K562 (cell line): Measurements from ENCODE around the gene MYMX. TPM values are rescaled to one million over a fixed set of nuclear protein-coding genes. Genes with fewer than 3 reads are reported as not detected.
A peak's percentile ranks its signal among the peaks of the same experiment; 100 is the strongest.

Experiments
- CCAR2 ChIP-seq: fragments of 200-400 bp; formaldehyde crosslinking; IDR thresholded peaks from 2 replicates; pipeline ENCODE4 v1.6.1; 2017; ENCODE audit warnings: mild to moderate bottlenecking, low read depth, low read length
- FOXM1 ChIP-seq, 2 experiments: fragments of 450-650 bp in 1 of 2; sonication (generic) in 1 of 2; formaldehyde crosslinking in 1 of 2; IDR thresholded peaks; 2 replicates each; pipeline versions ENCODE4 v1.6.1 to v1.9.0; 2017 to 2022; ENCODE audit warnings: low read depth in 2 of 2, mild to moderate bottlenecking in 2 of 2, missing genetic modification reagents in 1 of 2, moderate library complexity in 1 of 2
- GTF2F1 ChIP-seq: IDR thresholded peaks from 2 replicates; pipeline ENCODE4 v1.6.1; 2011; ENCODE audit warnings: low read depth, low read length, improper control_type of control experiment
- HNRNPLL ChIP-seq: fragments of 200-400 bp; formaldehyde crosslinking; IDR thresholded peaks from 2 replicates; pipeline ENCODE4 v1.6.1; 2017; ENCODE audit warnings: low read length, low read depth, mild to moderate bottlenecking; ENCODE audit not compliant: poor library complexity, severe bottlenecking
- MTA3 ChIP-seq: fragments of 450-650 bp; formaldehyde crosslinking; IDR thresholded peaks from 2 replicates; pipeline ENCODE4 v1.6.1; 2017; ENCODE audit warnings: mild to moderate bottlenecking, borderline replicate concordance
- NBN ChIP-seq: fragments of 450-650 bp; IDR thresholded peaks from 2 replicates; pipeline ENCODE4 v1.6.1; 2016; ENCODE audit warnings: low read depth, mild to moderate bottlenecking
- NELFE ChIP-seq: IDR thresholded peaks from 2 replicates; pipeline ENCODE4 v1.6.1; 2011; ENCODE audit warnings: mild to moderate bottlenecking; ENCODE audit not compliant: insufficient read depth, insufficient read length
- POLR2H ChIP-seq: IDR thresholded peaks from 2 replicates; pipeline ENCODE4 v1.6.1; 2016; ENCODE audit warnings: missing genetic modification characterization, low read depth, mild to moderate bottlenecking, control low read depth, missing compliant biosample characterization, moderate library complexity
- RBM39 ChIP-seq: fragments of 200-400 bp; formaldehyde crosslinking; optimal IDR thresholded peaks from 2 replicates; pipeline ENCODE3; 2018; ENCODE audit warnings: low read depth, low read length
- U2AF1 ChIP-seq: fragments of 200-400 bp; formaldehyde crosslinking; optimal IDR thresholded peaks from 2 replicates; pipeline ENCODE3; 2017; ENCODE audit warnings: mild to moderate bottlenecking, low read depth, low read length, moderate library complexity
- ZNF134 ChIP-seq: fragments of 250-450 bp; sonication (Bioruptor Pico); conservative IDR thresholded peaks from 2 replicates; pipeline ENCODE4 v1.4.0; 2020
- ZNF184 ChIP-seq: sonication (generic); formaldehyde crosslinking; IDR thresholded peaks from 2 replicates; pipeline ENCODE4 v1.5.0; 2020; ENCODE audit warnings: missing genetic modification reagents
- ZNF77 ChIP-seq: fragments of 250-450 bp; sonication (Bioruptor Pico); IDR thresholded peaks from 2 replicates; pipeline ENCODE4 v1.5.0; 2020
- polyA plus RNA-seq, 8 experiments: library from polyadenylated mRNA; depleted of rRNA in 4 of 8; stranded (reverse) in 5 of 8; unstranded in 3 of 8; fragments of >200 nt; fragmentation: Nextera tagmentation in 2 of 8; fragmentation: Illumina TruSeq in 1 of 8; extraction: Ambion mirVana in 2 of 8; extraction: Trizol in 1 of 8; gene quantifications; 2 replicates each; pipeline versions ENCODE4 v1.2.1 to v1.2.3, GENCODE V29; 2011 to 2014; ENCODE audit warnings: inconsistent platforms in 1 of 8, missing spikeins in 1 of 8
- total RNA-seq, 7 experiments: library from RNA; depleted of rRNA in 6 of 7; stranded (reverse); fragments of >200 nt in 6 of 7; fragmentation: Illumina TruSeq in 2 of 7; extraction: Trizol in 2 of 7; gene quantifications; 2 replicates each; pipeline versions ENCODE4 v1.2.1 to v1.2.3, GENCODE V29; 2011 to 2021; ENCODE audit warnings: low replicate concordance in 1 of 7
- TF ChIP-seq, protein P1 (sequence below): fragments of 250-450 bp; sonication (Bioruptor Pico); IDR thresholded peaks from 2 replicates; pipeline ENCODE4 v1.4.0; 2020; ENCODE audit warnings: mild to moderate bottlenecking, moderate library complexity
- TF ChIP-seq, protein P2 (sequence below): fragments of 450-650 bp; conservative IDR thresholded peaks from 2 replicates; pipeline ENCODE4 v1.6.1; 2016; ENCODE audit warnings: missing genetic modification characterization, low read depth, mild to moderate bottlenecking, control low read depth, missing compliant biosample characterization
- TF ChIP-seq, protein P3 (sequence below), 2 experiments: fragments of 450-650 bp in 1 of 2; sonication (generic) in 1 of 2; formaldehyde crosslinking; conservative IDR thresholded peaks; 2 replicates each; pipeline versions ENCODE4 v1.4.0 to v1.8.1; 2020 to 2022; ENCODE audit warnings: mild to moderate bottlenecking in 1 of 2, missing genetic modification reagents in 1 of 2
- TF ChIP-seq, protein P4 (sequence below), 2 experiments: fragments of 450-650 bp in 1 of 2; sonication (generic) in 1 of 2; formaldehyde crosslinking in 1 of 2; IDR thresholded peaks in 1 of 2; conservative IDR thresholded peaks in 1 of 2; 2 replicates each; pipeline versions ENCODE4 v1.6.1 to v1.8.1; 2016 to 2023; ENCODE audit warnings: mild to moderate bottlenecking in 2 of 2, moderate library complexity in 2 of 2, inconsistent platforms in 1 of 2, missing genetic modification reagents in 1 of 2
- TF ChIP-seq, protein P5 (sequence below): fragments of 250-450 bp; sonication (Bioruptor Pico); IDR thresholded peaks from 2 replicates; pipeline ENCODE4 v1.5.0; 2020; ENCODE audit warnings: mild to moderate bottlenecking, borderline replicate concordance

Gene MYMX
- total and polyA plus RNA-seq, 9 of the 15 experiments (the other 6 are each of a cell fraction or from before 2014, with no cell fraction given): 0.12 TPM; not detected in 8

DNA sequence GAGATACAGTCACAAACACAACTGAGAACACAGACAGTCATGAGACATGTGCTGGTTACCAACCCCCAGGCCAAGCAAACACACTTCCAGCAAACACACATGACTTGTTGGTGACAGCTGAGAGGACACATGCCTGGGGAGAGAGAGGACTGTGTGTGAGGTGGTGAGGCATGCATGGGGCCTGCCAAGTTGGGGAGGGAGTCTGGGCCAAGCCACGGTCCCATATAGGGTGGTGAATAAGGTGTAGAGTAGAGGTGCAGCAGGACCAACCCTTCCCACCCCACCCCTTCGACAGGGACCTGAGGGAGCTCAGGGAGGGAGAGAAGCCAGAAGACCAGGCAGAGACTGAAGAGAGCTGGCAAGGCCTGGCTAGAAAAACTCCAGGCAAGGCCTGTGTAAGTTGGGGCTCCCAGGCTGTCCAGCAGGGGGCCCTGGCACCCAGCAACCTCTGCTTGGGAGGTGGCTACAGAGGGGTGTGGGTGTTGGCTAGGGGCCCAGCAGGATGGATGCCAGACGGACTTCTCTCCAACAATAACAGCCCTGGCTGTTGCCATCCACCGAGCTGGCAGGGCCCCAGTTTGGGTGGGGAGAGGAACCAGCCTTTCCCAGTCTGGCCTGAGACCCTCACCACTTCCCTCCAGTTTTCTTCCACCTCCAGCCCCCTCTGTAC lies 4.7 kb downstream of the MYMX start (continued):
- TF ChIP-seq, protein P1, sequence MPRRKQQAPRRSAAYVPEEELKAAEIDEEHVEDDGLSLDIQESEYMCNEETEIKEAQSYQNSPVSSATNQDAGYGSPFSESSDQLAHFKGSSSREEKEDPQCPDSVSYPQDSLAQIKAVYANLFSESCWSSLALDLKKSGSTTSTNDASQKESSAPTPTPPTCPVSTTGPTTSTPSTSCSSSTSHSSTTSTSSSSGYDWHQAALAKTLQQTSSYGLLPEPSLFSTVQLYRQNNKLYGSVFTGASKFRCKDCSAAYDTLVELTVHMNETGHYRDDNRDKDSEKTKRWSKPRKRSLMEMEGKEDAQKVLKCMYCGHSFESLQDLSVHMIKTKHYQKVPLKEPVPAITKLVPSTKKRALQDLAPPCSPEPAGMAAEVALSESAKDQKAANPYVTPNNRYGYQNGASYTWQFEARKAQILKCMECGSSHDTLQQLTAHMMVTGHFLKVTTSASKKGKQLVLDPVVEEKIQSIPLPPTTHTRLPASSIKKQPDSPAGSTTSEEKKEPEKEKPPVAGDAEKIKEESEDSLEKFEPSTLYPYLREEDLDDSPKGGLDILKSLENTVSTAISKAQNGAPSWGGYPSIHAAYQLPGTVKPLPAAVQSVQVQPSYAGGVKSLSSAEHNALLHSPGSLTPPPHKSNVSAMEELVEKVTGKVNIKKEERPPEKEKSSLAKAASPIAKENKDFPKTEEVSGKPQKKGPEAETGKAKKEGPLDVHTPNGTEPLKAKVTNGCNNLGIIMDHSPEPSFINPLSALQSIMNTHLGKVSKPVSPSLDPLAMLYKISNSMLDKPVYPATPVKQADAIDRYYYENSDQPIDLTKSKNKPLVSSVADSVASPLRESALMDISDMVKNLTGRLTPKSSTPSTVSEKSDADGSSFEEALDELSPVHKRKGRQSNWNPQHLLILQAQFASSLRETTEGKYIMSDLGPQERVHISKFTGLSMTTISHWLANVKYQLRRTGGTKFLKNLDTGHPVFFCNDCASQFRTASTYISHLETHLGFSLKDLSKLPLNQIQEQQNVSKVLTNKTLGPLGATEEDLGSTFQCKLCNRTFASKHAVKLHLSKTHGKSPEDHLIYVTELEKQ (CRISPR knock-in tag): no peak
- TF ChIP-seq FOXM1 (IDR thresholded peaks at IDR 0.05; ENCODE audit: low read depth): no peak
- TF ChIP-seq FOXM1 (CRISPR knock-in tag; IDR thresholded peaks at IDR 0.05; ENCODE audit: low read depth): no peak
- TF ChIP-seq POLR2H: no peak
- no peak for TF ChIP-seq CCAR2
- TF ChIP-seq, protein P2, sequence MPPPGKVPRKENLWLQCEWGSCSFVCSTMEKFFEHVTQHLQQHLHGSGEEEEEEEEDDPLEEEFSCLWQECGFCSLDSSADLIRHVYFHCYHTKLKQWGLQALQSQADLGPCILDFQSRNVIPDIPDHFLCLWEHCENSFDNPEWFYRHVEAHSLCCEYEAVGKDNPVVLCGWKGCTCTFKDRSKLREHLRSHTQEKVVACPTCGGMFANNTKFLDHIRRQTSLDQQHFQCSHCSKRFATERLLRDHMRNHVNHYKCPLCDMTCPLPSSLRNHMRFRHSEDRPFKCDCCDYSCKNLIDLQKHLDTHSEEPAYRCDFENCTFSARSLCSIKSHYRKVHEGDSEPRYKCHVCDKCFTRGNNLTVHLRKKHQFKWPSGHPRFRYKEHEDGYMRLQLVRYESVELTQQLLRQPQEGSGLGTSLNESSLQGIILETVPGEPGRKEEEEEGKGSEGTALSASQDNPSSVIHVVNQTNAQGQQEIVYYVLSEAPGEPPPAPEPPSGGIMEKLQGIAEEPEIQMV (tag): no peak
- no peak for TF ChIP-seq NBN
- no peak for TF ChIP-seq U2AF1
- TF ChIP-seq ZNF184 (CRISPR knock-in tag): no peak
- TF ChIP-seq, protein P3, sequence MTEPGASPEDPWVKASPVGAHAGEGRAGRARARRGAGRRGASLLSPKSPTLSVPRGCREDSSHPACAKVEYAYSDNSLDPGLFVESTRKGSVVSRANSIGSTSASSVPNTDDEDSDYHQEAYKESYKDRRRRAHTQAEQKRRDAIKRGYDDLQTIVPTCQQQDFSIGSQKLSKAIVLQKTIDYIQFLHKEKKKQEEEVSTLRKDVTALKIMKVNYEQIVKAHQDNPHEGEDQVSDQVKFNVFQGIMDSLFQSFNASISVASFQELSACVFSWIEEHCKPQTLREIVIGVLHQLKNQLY (CRISPR knock-in tag; conservative IDR thresholded peaks at IDR 0.05): no peak
- no peak for TF ChIP-seq RBM39
- TF ChIP-seq HNRNPLL: no peak
- no peak for TF ChIP-seq NELFE
- TF ChIP-seq, protein P4, sequence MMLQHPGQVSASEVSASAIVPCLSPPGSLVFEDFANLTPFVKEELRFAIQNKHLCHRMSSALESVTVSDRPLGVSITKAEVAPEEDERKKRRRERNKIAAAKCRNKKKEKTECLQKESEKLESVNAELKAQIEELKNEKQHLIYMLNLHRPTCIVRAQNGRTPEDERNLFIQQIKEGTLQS (IDR thresholded peaks at IDR 0.05): no peak
- TF ChIP-seq, protein P4 (CRISPR knock-in tag; conservative IDR thresholded peaks at IDR 0.05): no peak
- no peak for TF ChIP-seq ZNF77 (CRISPR knock-in tag)
- TF ChIP-seq, protein P5, sequence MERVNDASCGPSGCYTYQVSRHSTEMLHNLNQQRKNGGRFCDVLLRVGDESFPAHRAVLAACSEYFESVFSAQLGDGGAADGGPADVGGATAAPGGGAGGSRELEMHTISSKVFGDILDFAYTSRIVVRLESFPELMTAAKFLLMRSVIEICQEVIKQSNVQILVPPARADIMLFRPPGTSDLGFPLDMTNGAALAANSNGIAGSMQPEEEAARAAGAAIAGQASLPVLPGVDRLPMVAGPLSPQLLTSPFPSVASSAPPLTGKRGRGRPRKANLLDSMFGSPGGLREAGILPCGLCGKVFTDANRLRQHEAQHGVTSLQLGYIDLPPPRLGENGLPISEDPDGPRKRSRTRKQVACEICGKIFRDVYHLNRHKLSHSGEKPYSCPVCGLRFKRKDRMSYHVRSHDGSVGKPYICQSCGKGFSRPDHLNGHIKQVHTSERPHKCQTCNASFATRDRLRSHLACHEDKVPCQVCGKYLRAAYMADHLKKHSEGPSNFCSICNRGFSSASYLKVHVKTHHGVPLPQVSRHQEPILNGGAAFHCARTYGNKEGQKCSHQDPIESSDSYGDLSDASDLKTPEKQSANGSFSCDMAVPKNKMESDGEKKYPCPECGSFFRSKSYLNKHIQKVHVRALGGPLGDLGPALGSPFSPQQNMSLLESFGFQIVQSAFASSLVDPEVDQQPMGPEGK (CRISPR knock-in tag): no peak
- TF ChIP-seq MTA3: peak; percentile 59; the same call in 1 of the 2 replicates
- TF ChIP-seq GTF2F1: no peak
- TF ChIP-seq ZNF134 (CRISPR knock-in tag): no peak
